Immature natural killer cell (primary cell): Measurements from ENCODE around the gene TLN1. TPM values are rescaled to one million over a fixed set of nuclear protein-coding genes. Genes with fewer than 3 reads are reported as not detected.

Source experiments
- DNase-seq, 3 donors: peaks; one replicate each; pipeline ENCODE4 v3.0.0; 2022; ENCODE audit warnings: mixed read lengths in 1 of 3
- H3K27ac Mint-ChIP-seq, 6 donors: one replicate each; pipeline ENCODE4 v1.8.0; 2020; ENCODE audit warnings: mixed read lengths in 6 of 6, mild to moderate bottlenecking in 5 of 6, inconsistent platforms in 4 of 6, moderate library complexity in 3 of 6
- H3K27me3 Mint-ChIP-seq, 3 donors: one replicate each; pipeline ENCODE4 v1.8.0; 2020 to 2021; ENCODE audit warnings: low read depth in 3 of 3, mild to moderate bottlenecking in 3 of 3, mixed read lengths in 3 of 3, moderate library complexity in 3 of 3, inconsistent platforms in 1 of 3
- H3K36me3 Mint-ChIP-seq, 3 donors: one replicate each; pipeline ENCODE4 v1.8.0; 2020; ENCODE audit warnings: mixed read lengths in 3 of 3, inconsistent platforms in 2 of 3, mild to moderate bottlenecking in 2 of 3
- H3K4me1 Mint-ChIP-seq, 2 donors: one replicate each; pipeline ENCODE4 v1.8.0; 2020; ENCODE audit warnings: inconsistent platforms in 2 of 2, mild to moderate bottlenecking in 2 of 2, mixed read lengths in 2 of 2, moderate library complexity in 1 of 2
- H3K4me3 Mint-ChIP-seq, 5 donors: one replicate each; pipeline ENCODE4 v1.8.0; 2020; ENCODE audit warnings: mild to moderate bottlenecking in 5 of 5, mixed read lengths in 5 of 5, inconsistent platforms in 3 of 5, moderate library complexity in 3 of 5
- H3K9me3 Mint-ChIP-seq, 6 donors: one replicate each; pipeline ENCODE4 v1.8.0; 2020; ENCODE audit warnings: mild to moderate bottlenecking in 6 of 6, mixed read lengths in 6 of 6, inconsistent platforms in 4 of 6, moderate library complexity in 3 of 6
- polyA plus RNA-seq, 3 donors: library from polyadenylated mRNA; unstranded; fragments of 300-500 nt; fragmentation: Illumina TruSeq; gene quantifications; one replicate each; pipeline ENCODE4 v1.2.3, GENCODE V29; 2021

Gene TLN1
- polyA plus RNA-seq, 3 donors from 2014 or later: 21.4 to 260 (median 61.5) TPM

- no peak for DNase-seq
- Mint-ChIP-seq H3K36me3 (peaks cover 0 to 11% (median 0%) of the 10 kb centered on the region in 3 donors), H3K4me1 (peaks cover 18 to 26% of the 10 kb centered on the region in 2 donors), H3K4me3 (peak overlapping the region in 2 of 5 donors; percentile 92 to 96), H3K27ac (peak overlapping the region in 4 of 6 donors; percentile 94 to 96 (median 94)), H3K9me3 (no peaks in the 10 kb centered on the region), H3K27me3 (no peaks in the 10 kb centered on the region)
Observed at GRCh38 chr9:35731415-35732184, 395 bp downstream of the TLN1 start.

- Mint-ChIP-seq H3K4me1 (peaks cover 13 to 22% of the 10 kb centered on the region in 2 donors), H3K27ac (no peak overlapping the region), H3K4me3 (no peak overlapping the region), H3K9me3 (no peaks in the 10 kb centered on the region), H3K27me3 (no peaks in the 10 kb centered on the region), H3K36me3 (peaks cover 0 to 10% (median 4%) of the 10 kb centered on the region in 3 donors)
- DNase-seq: no peak
Observed at GRCh38 chr9:35730486-35730854, 1.5 kb downstream of the TLN1 start.

- Mint-ChIP-seq H3K27ac (no peak overlapping the region), H3K4me1 (peaks cover 17 to 23% of the 10 kb centered on the region in 2 donors), H3K4me3 (no peak overlapping the region), H3K9me3 (no peaks in the 10 kb centered on the region), H3K36me3 (peaks cover 2 to 9% (median 7%) of the 10 kb centered on the region in 3 donors), H3K27me3 (peaks cover 0 to 1% (median 0%) of the 10 kb centered on the region in 3 donors)
- peak; percentile 42 to 55 (median 49) for DNase-seq
Observed at GRCh38 chr9:35729700-35730485, 2.1 kb downstream of the TLN1 start.

GRCh38 chr9:35729101-35729500 is 2.9 kb downstream of the TLN1 start:
- Mint-ChIP-seq H3K4me3 (no peak overlapping the region), H3K27me3 (peaks cover 0 to 2% (median 0%) of the 10 kb centered on the region in 3 donors), H3K27ac (no peak overlapping the region), H3K36me3 (peaks cover 8 to 16% (median 14%) of the 10 kb centered on the region in 3 donors), H3K4me1 (peaks cover 21 to 28% of the 10 kb centered on the region in 2 donors), H3K9me3 (no peaks in the 10 kb centered on the region)
- DNase-seq: no peak

- Mint-ChIP-seq H3K9me3 (no peaks in the 10 kb centered on the region), H3K27me3 (peaks cover 0 to 2% (median 0%) of the 10 kb centered on the region in 3 donors), H3K4me3 (no peak overlapping the region), H3K27ac (no peak overlapping the region), H3K4me1 (peaks cover 20 to 24% of the 10 kb centered on the region in 2 donors), H3K36me3 (peaks cover 8 to 21% (median 18%) of the 10 kb centered on the region in 3 donors)
- peak; percentile 64 to 67 (median 64) for DNase-seq
Observed at GRCh38 chr9:35728041-35728971, 3.7 kb downstream of the TLN1 start.

- H3K4me1 Mint-ChIP-seq: peaks cover 13 to 17% of the 10 kb centered on the region in 2 donors
Observed at GRCh38 chr9:35727676-35728040, 4.3 kb downstream of the TLN1 start.

GRCh38 chr9:35726931-35727330 is 5.1 kb downstream of the TLN1 start:
- Mint-ChIP-seq H3K4me3 (no peak overlapping the region), H3K27ac (peak overlapping the region in 1 of 6 donors; percentile 93), H3K36me3 (peaks cover 13 to 33% (median 30%) of the 10 kb centered on the region in 3 donors), H3K9me3 (no peaks in the 10 kb centered on the region), H3K27me3 (peaks cover 0 to 2% (median 0%) of the 10 kb centered on the region in 3 donors), H3K4me1 (peaks cover 10 to 16% of the 10 kb centered on the region in 2 donors)
- peak; percentile 30 to 45 (median 35) for DNase-seq

More at GRCh38 chr9:35727676-35728040, 4.3 kb downstream of the TLN1 start:
- peaks cover 8 to 25% (median 23%) of the 10 kb centered on the region in 3 donors for H3K36me3 Mint-ChIP-seq
- H3K9me3 Mint-ChIP-seq: no peaks in the 10 kb centered on the region
- no peak overlapping the region for H3K27ac Mint-ChIP-seq
- DNase-seq: no peak
- H3K4me3 Mint-ChIP-seq: no peak overlapping the region
- H3K27me3 Mint-ChIP-seq: peaks cover 0 to 2% (median 0%) of the 10 kb centered on the region in 3 donors

- Mint-ChIP-seq H3K27me3 (peaks cover 0 to 2% (median 0%) of the 10 kb centered on the region in 3 donors), H3K4me3 (peak overlapping the region in 1 of 5 donors; percentile 21), H3K9me3 (no peaks in the 10 kb centered on the region), H3K27ac (peak overlapping the region in 2 of 6 donors; percentile 29 to 36), H3K4me1 (peaks cover 10 to 18% of the 10 kb centered on the region in 2 donors), H3K36me3 (peaks cover 16 to 41% (median 39%) of the 10 kb centered on the region in 3 donors)
- no peak for DNase-seq
Observed at GRCh38 chr9:35725362-35725761, 6.6 kb downstream of the TLN1 start.

GRCh38 chr9:35723908-35724307 is 8.1 kb downstream of the TLN1 start:
- H3K27ac Mint-ChIP-seq: no peak overlapping the region
- H3K4me1 Mint-ChIP-seq: peaks cover 10 to 18% of the 10 kb centered on the region in 2 donors
- H3K36me3 Mint-ChIP-seq: peaks cover 23 to 52% (median 47%) of the 10 kb centered on the region in 3 donors
- DNase-seq: no peak
- H3K27me3 Mint-ChIP-seq: peaks cover 0 to 4% (median 0%) of the 10 kb centered on the region in 3 donors
- no peak overlapping the region for H3K4me3 Mint-ChIP-seq
- H3K9me3 Mint-ChIP-seq: no peaks in the 10 kb centered on the region

- peaks cover 10 to 18% of the 10 kb centered on the region in 2 donors for H3K4me1 Mint-ChIP-seq
- peak overlapping the region in 2 of 6 donors; percentile 19 to 45 for H3K27ac Mint-ChIP-seq
- no peak for DNase-seq
- peaks cover 0 to 4% (median 0%) of the 10 kb centered on the region in 3 donors for H3K27me3 Mint-ChIP-seq
- no peak overlapping the region for H3K4me3 Mint-ChIP-seq
- no peaks in the 10 kb centered on the region for H3K9me3 Mint-ChIP-seq
- H3K36me3 Mint-ChIP-seq: peaks cover 25 to 53% (median 48%) of the 10 kb centered on the region in 3 donors
Observed at GRCh38 chr9:35723426-35723825, 8.6 kb downstream of the TLN1 start.

GRCh38 chr9:35719546-35719945 is 12.4 kb downstream of the TLN1 start:
- Mint-ChIP-seq H3K27me3 (peaks cover 0 to 5% (median 0%) of the 10 kb centered on the region in 3 donors), H3K9me3 (no peaks in the 10 kb centered on the region), H3K4me3 (no peak overlapping the region), H3K4me1 (peaks cover 2 to 8% of the 10 kb centered on the region in 2 donors), H3K36me3 (peaks cover 43 to 72% (median 58%) of the 10 kb centered on the region in 3 donors), H3K27ac (peak overlapping the region in 2 of 6 donors; percentile 35 to 44)
- no peak for DNase-seq

- Mint-ChIP-seq H3K27me3 (peaks cover 0 to 5% (median 0%) of the 10 kb centered on the region in 3 donors), H3K9me3 (no peaks in the 10 kb centered on the region), H3K4me1 (peaks cover 0 to 6% of the 10 kb centered on the region in 2 donors), H3K27ac (peak overlapping the region in 2 of 6 donors; percentile 10 to 85), H3K36me3 (peaks cover 41 to 74% (median 55%) of the 10 kb centered on the region in 3 donors), H3K4me3 (no peak overlapping the region)
- no peak for DNase-seq
Observed at GRCh38 chr9:35718721-35719511, 13.1 kb downstream of the TLN1 start.
